Stimulated activated naive B cell treated with anti-CD40 and anti-IgM and Interleukin-4, amounts not matched to agents 10 μg/mL and 1 μg/mL and 100 μg/mL, for 72 hours (primary cell): Measurements from ENCODE around the gene MIDN.

Experiments used
- ATAC-seq, 2 donors: fragments of 150-1000 bp; cut with Tn5 transposase; replicated peaks; 2 replicates each; pipeline ENCODE4 v1.10.0; 2021; ENCODE audit warnings: moderate library complexity in 1 of 2
- DNase-seq: peaks from one replicate; pipeline ENCODE4 v3.0.0; 2021
- H3K27ac Mint-ChIP-seq: one replicate; pipeline ENCODE4 v1.8.0; 2022; ENCODE audit warnings: mild to moderate bottlenecking, mixed read lengths
- H3K27me3 Mint-ChIP-seq, 2 donors: one replicate each; pipeline ENCODE4 v1.8.0; 2022; ENCODE audit warnings: mixed read lengths in 2 of 2
- H3K36me3 Mint-ChIP-seq, 2 donors: one replicate each; pipeline ENCODE4 v1.8.0; 2022; ENCODE audit warnings: mixed read lengths in 2 of 2, mild to moderate bottlenecking in 1 of 2
- H3K4me1 Mint-ChIP-seq, 2 donors: one replicate each; pipeline ENCODE4 v1.8.0; 2022; ENCODE audit warnings: mixed read lengths in 2 of 2, mild to moderate bottlenecking in 1 of 2
- H3K4me3 Mint-ChIP-seq, 2 donors: one replicate each; pipeline ENCODE4 v1.8.0; 2022; ENCODE audit warnings: mild to moderate bottlenecking in 2 of 2, mixed read lengths in 2 of 2, moderate library complexity in 1 of 2
- H3K9me3 Mint-ChIP-seq, 2 donors: one replicate each; pipeline ENCODE4 v1.8.0; 2022; ENCODE audit warnings: mixed read lengths in 2 of 2, mild to moderate bottlenecking in 1 of 2

The MIDN gene

GRCh38 chr19:1214862-1215731, 33.3 kb upstream of the MIDN start:
- no peak for DNase-seq
- Mint-ChIP-seq H3K27me3 (no peaks in the 10 kb centered on the region), H3K9me3 (no peaks in the 10 kb centered on the region), H3K36me3 (peaks cover 24 to 29% of the 10 kb centered on the region in 2 donors), H3K27ac (no peak overlapping the region), H3K4me3 (no peak overlapping the region), H3K4me1 (peaks cover 19 to 25% of the 10 kb centered on the region in 2 donors)
- ATAC-seq: no peak

GRCh38 chr19:1216756-1217155, 31.6 kb upstream of the MIDN start:
- no peak overlapping the region for H3K27ac Mint-ChIP-seq
- no peaks in the 10 kb centered on the region for H3K9me3 Mint-ChIP-seq
- no peaks in the 10 kb centered on the region for H3K27me3 Mint-ChIP-seq
- ATAC-seq (no peak), DNase-seq (no peak)
- H3K4me3 Mint-ChIP-seq: no peak overlapping the region
- H3K4me1 Mint-ChIP-seq: peaks cover 17 to 18% of the 10 kb centered on the region in 2 donors
- H3K36me3 Mint-ChIP-seq: peaks cover 22 to 24% of the 10 kb centered on the region in 2 donors

GRCh38 chr19:1217366-1217765, 31.0 kb upstream of the MIDN start:
- no peak overlapping the region for H3K4me3 Mint-ChIP-seq
- peaks cover 16% of the 10 kb centered on the region in 2 donors for H3K4me1 Mint-ChIP-seq
- ATAC-seq (no peak), DNase-seq (no peak)
- H3K27me3 Mint-ChIP-seq: no peaks in the 10 kb centered on the region
- H3K9me3 Mint-ChIP-seq: no peaks in the 10 kb centered on the region
- H3K27ac Mint-ChIP-seq: no peak overlapping the region
- H3K36me3 Mint-ChIP-seq: peaks cover 21 to 23% of the 10 kb centered on the region in 2 donors

- no peak overlapping the region for H3K27ac Mint-ChIP-seq
- no peak for DNase-seq
- H3K4me1 Mint-ChIP-seq: peaks cover 7% of the 10 kb centered on the region in 2 donors
- no peak for ATAC-seq
- H3K27me3 Mint-ChIP-seq: no peaks in the 10 kb centered on the region
- H3K9me3 Mint-ChIP-seq: no peaks in the 10 kb centered on the region
- H3K36me3 Mint-ChIP-seq: peaks cover 15 to 17% of the 10 kb centered on the region in 2 donors
- H3K4me3 Mint-ChIP-seq: no peak overlapping the region
These were observed 29.4 kb upstream of the MIDN start for GRCh38 chr19:1218751-1219567.

GRCh38 chr19:1219786-1220476, 28.5 kb upstream of the MIDN start:
- no peak overlapping the region for H3K27ac Mint-ChIP-seq
- H3K27me3 Mint-ChIP-seq: no peaks in the 10 kb centered on the region
- no peak overlapping the region for H3K4me3 Mint-ChIP-seq
- DNase-seq (no peak), ATAC-seq (no peak)
- H3K36me3 Mint-ChIP-seq: peaks cover 13 to 14% of the 10 kb centered on the region in 2 donors
- no peaks in the 10 kb centered on the region for H3K9me3 Mint-ChIP-seq
- peaks cover 0 to 1% of the 10 kb centered on the region in 2 donors for H3K4me1 Mint-ChIP-seq

GRCh38 chr19:1220477-1220930, 27.9 kb upstream of the MIDN start:
- DNase-seq (no peak), ATAC-seq (no peak)
- Mint-ChIP-seq H3K27ac (no peak overlapping the region), H3K4me1 (peaks cover 0 to 1% of the 10 kb centered on the region in 2 donors), H3K36me3 (peaks cover 11 to 14% of the 10 kb centered on the region in 2 donors), H3K9me3 (no peaks in the 10 kb centered on the region), H3K4me3 (no peak overlapping the region), H3K27me3 (no peaks in the 10 kb centered on the region)

- Mint-ChIP-seq H3K27me3 (no peaks in the 10 kb centered on the region), H3K4me1 (peaks cover 0 to 1% of the 10 kb centered on the region in 2 donors), H3K4me3 (no peak overlapping the region), H3K9me3 (no peaks in the 10 kb centered on the region), H3K36me3 (peaks cover 8 to 12% of the 10 kb centered on the region in 2 donors), H3K27ac (peak overlapping the region; percentile 25)
- ATAC-seq (no peak), DNase-seq (no peak)
These were observed 27.1 kb upstream of the MIDN start for GRCh38 chr19:1220976-1221903.

- DNase-seq: no peak
- Mint-ChIP-seq H3K27me3 (no peaks in the 10 kb centered on the region), H3K4me1 (peaks cover 0 to 1% of the 10 kb centered on the region in 2 donors), H3K27ac (no peak overlapping the region), H3K4me3 (no peak overlapping the region), H3K9me3 (no peaks in the 10 kb centered on the region), H3K36me3 (peaks cover 8 to 10% of the 10 kb centered on the region in 2 donors)
- ATAC-seq: no peak
These were observed 26.5 kb upstream of the MIDN start for GRCh38 chr19:1221904-1222255.

GRCh38 chr19:1222394-1222793, 26.0 kb upstream of the MIDN start:
- Mint-ChIP-seq H3K4me3 (no peak overlapping the region), H3K9me3 (no peaks in the 10 kb centered on the region), H3K27ac (no peak overlapping the region), H3K36me3 (peaks cover 10 to 13% of the 10 kb centered on the region in 2 donors), H3K27me3 (no peaks in the 10 kb centered on the region), H3K4me1 (peaks cover 0 to 1% of the 10 kb centered on the region in 2 donors)
- DNase-seq: no peak
- ATAC-seq: peak; percentile 41 to 53

GRCh38 chr19:1223018-1223855, 25.1 kb upstream of the MIDN start:
- ATAC-seq (peak; percentile 67 to 73), DNase-seq (no peak)
- no peaks in the 10 kb centered on the region for H3K9me3 Mint-ChIP-seq
- peaks cover 12 to 15% of the 10 kb centered on the region in 2 donors for H3K36me3 Mint-ChIP-seq
- H3K27me3 Mint-ChIP-seq: no peaks in the 10 kb centered on the region
- H3K27ac Mint-ChIP-seq: no peak overlapping the region
- peaks cover 0 to under 1% of the 10 kb centered on the region in 2 donors for H3K4me1 Mint-ChIP-seq
- H3K4me3 Mint-ChIP-seq: no peak overlapping the region

GRCh38 chr19:1224047-1224825, 24.1 kb upstream of the MIDN start:
- H3K36me3 Mint-ChIP-seq: peaks cover 12 to 16% of the 10 kb centered on the region in 2 donors
- no peaks in the 10 kb centered on the region for H3K9me3 Mint-ChIP-seq
- no peak overlapping the region for H3K27ac Mint-ChIP-seq
- ATAC-seq (no peak), DNase-seq (no peak)
- H3K4me1 Mint-ChIP-seq: no peaks in the 10 kb centered on the region
- no peaks in the 10 kb centered on the region for H3K27me3 Mint-ChIP-seq
- no peak overlapping the region for H3K4me3 Mint-ChIP-seq

GRCh38 chr19:1224847-1225246, 23.5 kb upstream of the MIDN start:
- no peak for ATAC-seq
- Mint-ChIP-seq H3K27me3 (no peaks in the 10 kb centered on the region), H3K4me1 (no peaks in the 10 kb centered on the region), H3K27ac (no peak overlapping the region), H3K36me3 (peaks cover 12 to 14% of the 10 kb centered on the region in 2 donors), H3K9me3 (no peaks in the 10 kb centered on the region), H3K4me3 (no peak overlapping the region)
- DNase-seq: no peak
